Motor neuron (in vitro differentiated cells): ENCODE data around the gene AGFG1. TPM values are rescaled to one million over a fixed set of nuclear protein-coding genes. Genes with fewer than 3 reads are reported as not detected.

Experiments
- ATAC-seq, 8 experiments: fragments of 200-7000 bp; cut with Tn5 transposase; replicated peaks in 6 of 8; 2 replicates each; pipeline ENCODE4 v1.8.0; 2021; ENCODE audit warnings: mild to moderate bottlenecking in 8 of 8, moderate library complexity in 8 of 8
- H3K27ac ChIP-seq, 2 donors: fragments of 250-450 bp; sonication (Bioruptor Pico); 2 replicates each; pipeline ENCODE4 v1.9.0; 2021; ENCODE audit warnings: antibody characterized with exemption in 2 of 2, mild to moderate bottlenecking in 2 of 2, moderate library complexity in 1 of 2
- H3K4me1 ChIP-seq, 2 donors: fragments of 250-450 bp; sonication (Bioruptor Pico); replicated peaks in 1 of 2; 2 replicates each; pipeline ENCODE4 v1.6.1; 2021; ENCODE audit warnings: antibody characterized with exemption in 2 of 2, mild to moderate bottlenecking in 2 of 2, moderate library complexity in 1 of 2
- H3K4me3 ChIP-seq, 5 donors: fragments of 250-450 bp; sonication (Bioruptor Pico); 2 replicates each; pipeline ENCODE4 v1.9.0; 2021; ENCODE audit warnings: antibody characterized with exemption in 5 of 5, mild to moderate bottlenecking in 5 of 5, moderate library complexity in 4 of 5
- WGBS, 10 experiments: fragments of 450-650 bp; shearing (Covaris generic); methylation state at CpG; one replicate each; pipeline ENCODE4 v1.0.0; 2022; 5-methylcytosine and 5-hydroxymethylcytosine counted together
- in situ Hi-C, 9 experiments: fragments of 400-800 bp; cut with MboI; loops; one replicate each; pipeline ENCODE4 v1.15.0; 2021; ENCODE audit warnings: low sequenced_read_pairs in 9 of 9, low pct_unique_long_range_greater_than_20kb in 2 of 9; ENCODE audit not compliant: unreplicated experiment in 9 of 9
- total RNA-seq, 8 experiments: library from RNA; unstranded; fragments of 300-600 nt; gene quantifications; 2 replicates each; pipeline versions ENCODE4 v1.2.3 to v1.2.4, GENCODE V29; 2022

AGFG1 gene
- total RNA-seq, 8 experiments from 2014 or later = 26.2 to 65.6 (median 47.0) TPM

DNA sequence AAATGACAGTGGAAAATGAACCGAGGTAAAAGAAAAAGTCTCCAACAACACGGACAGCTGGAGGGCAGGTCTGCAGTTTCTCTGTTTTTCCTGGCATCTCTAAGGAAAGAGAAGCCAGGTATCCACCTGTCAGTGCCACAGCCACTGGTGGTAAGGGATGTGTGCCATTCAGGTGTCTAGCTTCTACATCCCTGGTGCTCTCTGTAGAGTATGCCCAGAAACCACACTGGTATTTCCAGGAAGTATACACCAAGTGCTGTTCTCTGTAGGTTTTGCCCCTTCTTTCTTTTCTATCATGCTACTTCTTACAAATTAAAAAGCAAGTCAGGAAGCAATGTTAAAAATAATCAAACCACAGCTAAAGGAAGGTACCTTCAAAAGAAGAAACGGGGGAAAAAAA, 7.6 kb upstream of the AGFG1 start:
- in situ Hi-C loops = no loop called here
- no peak overlapping the region for H3K4me3 ChIP-seq
- peaks cover 4 to 6% of the 10 kb centered on the region in 2 donors for H3K4me1 ChIP-seq
- no peak overlapping the region for H3K27ac ChIP-seq
- no peak for ATAC-seq
- 63 to 100% (median 84%) methylated on average over 1 to 3 of the region's 3 CpGs for WGBS, 10 experiments

- no peak for ATAC-seq
- in situ Hi-C loops = no loop called here
- Histone ChIP-seq H3K4me3 (no peak overlapping the region), H3K27ac (no peak overlapping the region), H3K4me1 (peaks cover 3 to 6% of the 10 kb centered on the region in 2 donors)
- WGBS, 10 experiments = 79 to 100% (median 95%) methylated on average over 1 to 7 of the region's 7 CpGs; no CpG with 5 or more reads in 1 of the 10 experiments
These were observed 7.1 kb upstream of the AGFG1 start for GRCh38 chr2:227464851-227465250.

GRCh38 chr2:227466887-227467600, 4.9 kb upstream of the AGFG1 start:
- Histone ChIP-seq H3K4me1 (peaks cover 0 to 6% of the 10 kb centered on the region in 2 donors), H3K4me3 (no peak overlapping the region), H3K27ac (no peak overlapping the region)
- no peak for ATAC-seq
- no CpG with 5 or more reads among the region's 5 CpGs for WGBS, 10 experiments
- in situ Hi-C loops = no loop called here

GRCh38 chr2:227471412-227471811, 544 bp upstream of the AGFG1 start:
- in situ Hi-C loops = no loop called here
- H3K4me3 ChIP-seq = no peak overlapping the region
- ATAC-seq = no peak
- H3K27ac ChIP-seq = no peak overlapping the region
- peaks cover 14 to 17% of the 10 kb centered on the region in 2 donors for H3K4me1 ChIP-seq
- WGBS, 10 experiments = 6 to 100% (median 79%) methylated on average over 1 to 5 of the region's 7 CpGs; no CpG with 5 or more reads in 4 of the 10 experiments

- 2% methylated on average over 22 of the region's 106 CpGs; no CpG with 5 or more reads in 9 of the 10 experiments for WGBS, 10 experiments
- H3K4me3 ChIP-seq = peak overlapping the region; percentile 59 to 96 (median 81)
- peak; percentile 68 to 83 (median 78) for ATAC-seq
- in situ Hi-C loops = no loop called here
- H3K4me1 ChIP-seq = peaks cover 13 to 17% of the 10 kb centered on the region in 2 donors
- H3K27ac ChIP-seq = peak overlapping the region; percentile 86 to 87
These were observed 537 bp downstream of the AGFG1 start for GRCh38 chr2:227472265-227473121.

DNA sequence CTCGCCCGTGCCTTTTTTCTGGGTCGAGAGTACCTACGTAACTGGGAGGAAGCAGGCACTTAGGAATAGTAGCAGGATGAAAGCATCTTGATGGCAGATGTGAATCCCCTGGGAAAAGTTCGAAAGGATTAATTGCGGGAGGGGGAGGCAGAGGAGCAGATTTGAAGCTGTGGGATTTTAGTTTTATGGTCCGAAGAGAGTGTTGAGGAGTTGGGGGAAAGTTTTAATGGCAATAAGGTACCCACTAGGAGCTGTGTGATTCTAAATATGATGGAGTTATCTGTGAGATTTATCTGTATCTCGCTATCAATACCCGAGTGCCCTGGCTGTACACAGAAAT, 1.1 kb downstream of the AGFG1 start:
- peak in 2 of 8 experiments; percentile 2 for ATAC-seq
- in situ Hi-C loops = no loop called here
- peak overlapping the region; percentile 86 to 87 for H3K27ac ChIP-seq
- WGBS, 10 experiments = 0 to 20% (median 0%) methylated on average over 2 to 3 of the region's 9 CpGs; no CpG with 5 or more reads in 3 of the 10 experiments
- H3K4me1 ChIP-seq = peaks cover 13 to 17% of the 10 kb centered on the region in 2 donors
- peak overlapping the region; percentile 59 to 96 (median 81) for H3K4me3 ChIP-seq

GRCh38 chr2:227473806-227474205, 1.9 kb downstream of the AGFG1 start:
- no peak for ATAC-seq
- 0 to 92% (median 47%) methylated on average over 1 to 2 of the region's 2 CpGs; no CpG with 5 or more reads in 1 of the 10 experiments for WGBS, 10 experiments
- in situ Hi-C loops = no loop called here
- Histone ChIP-seq H3K4me3 (peak overlapping the region in 4 of 5 donors; percentile 59 to 96 (median 88)), H3K27ac (no peak overlapping the region), H3K4me1 (peaks cover 13 to 17% of the 10 kb centered on the region in 2 donors)

- H3K27ac ChIP-seq = no peak overlapping the region
- no peak overlapping the region for H3K4me3 ChIP-seq
- in situ Hi-C loops = no loop called here
- ATAC-seq = no peak
- H3K4me1 ChIP-seq = peaks cover 13 to 17% of the 10 kb centered on the region in 2 donors
- WGBS, 10 experiments = 71 to 100% (median 80%) methylated on average over 1 to 3 of the region's 3 CpGs
These were observed 2.5 kb downstream of the AGFG1 start for GRCh38 chr2:227474410-227474809.

GRCh38 chr2:227477291-227477690, 5.3 kb downstream of the AGFG1 start:
- WGBS, 10 experiments = 90 to 100% (median 100%) methylated on average over 1 to 4 of the region's 4 CpGs; no CpG with 5 or more reads in 2 of the 10 experiments

GRCh38 chr2:227479865-227480475, 8.0 kb downstream of the AGFG1 start:
- in situ Hi-C loops = loop anchor here in 1 of 9 experiments (25.0 kb wide), 1 partner anchor 282 kb away; no protein-coding TSS in a partner anchor
- ATAC-seq = peak in 4 of 8 experiments; percentile 33 to 85 (median 78)
- Histone ChIP-seq H3K4me1 (peaks cover 0 to under 1% of the 10 kb centered on the region in 2 donors), H3K4me3 (no peak overlapping the region), H3K27ac (no peak overlapping the region)
- 13 to 100% (median 80%) methylated on average over 1 to 2 of the region's 2 CpGs for WGBS, 10 experiments

More at GRCh38 chr2:227477291-227477690, 5.3 kb downstream of the AGFG1 start:
- Histone ChIP-seq H3K27ac (no peak overlapping the region), H3K4me3 (no peak overlapping the region), H3K4me1 (peaks cover 13 to 17% of the 10 kb centered on the region in 2 donors)
- ATAC-seq = no peak
- in situ Hi-C loops = loop anchor here in 1 of 9 experiments (25.0 kb wide), 1 partner anchor 285 kb away; no protein-coding TSS in a partner anchor

- in situ Hi-C loops = loop anchor here in 1 of 9 experiments (25.0 kb wide), 1 partner anchor 282 kb away; no protein-coding TSS in a partner anchor
- no peak overlapping the region for H3K27ac ChIP-seq
- 76 to 100% (median 100%) methylated on average over 1 to 2 of the region's 2 CpGs; no CpG with 5 or more reads in 3 of the 10 experiments for WGBS, 10 experiments
- ATAC-seq = no peak
- no peaks in the 10 kb centered on the region for H3K4me1 ChIP-seq
- no peak overlapping the region for H3K4me3 ChIP-seq
These were observed 8.6 kb downstream of the AGFG1 start for GRCh38 chr2:227480528-227480927.

DNA sequence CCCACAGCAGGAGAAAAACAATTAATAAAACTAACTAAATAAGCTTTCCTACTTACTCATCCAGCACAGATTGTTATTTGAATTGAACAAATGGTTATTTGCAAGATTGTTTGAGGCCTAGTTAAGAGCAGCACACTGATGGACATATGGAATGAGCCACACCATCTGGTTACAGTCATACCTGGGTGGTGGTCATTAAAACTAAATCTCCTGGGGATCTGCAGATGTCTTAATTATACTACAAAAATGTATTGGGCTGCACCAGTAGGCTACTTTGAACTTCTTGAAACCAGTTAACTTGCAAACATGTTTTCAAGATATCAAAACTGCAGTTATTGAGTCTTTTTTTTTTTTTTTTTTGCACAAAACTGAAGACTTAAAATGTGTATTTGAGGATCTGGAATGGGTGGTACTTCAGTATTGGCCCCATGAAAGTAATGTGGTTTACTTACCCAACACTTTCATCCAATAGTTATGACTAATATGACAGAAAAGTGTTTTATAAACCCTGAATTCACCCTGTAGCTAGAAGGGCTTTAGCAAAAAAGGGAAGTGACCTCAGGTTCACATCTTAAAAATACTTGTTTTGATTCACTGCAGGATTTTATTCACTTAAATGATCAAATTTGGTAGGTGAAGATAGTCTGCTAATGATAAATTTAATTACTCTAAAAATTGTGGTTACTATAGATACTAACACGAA, 10.8 kb downstream of the AGFG1 start:
- peak in 1 of 8 experiments; percentile 56 for ATAC-seq
- WGBS, 10 experiments = 14 to 100% (median 85%) methylated on average over 1 of the region's 1 CpG; no CpG with 5 or more reads in 2 of the 10 experiments
- Histone ChIP-seq H3K27ac (no peak overlapping the region), H3K4me3 (no peak overlapping the region), H3K4me1 (no peaks in the 10 kb centered on the region)
- in situ Hi-C loops = loop anchor here in 1 of 9 experiments (25.0 kb wide), 1 partner anchor 280 kb away; no protein-coding TSS in a partner anchor
